ENCODE data around the gene DOCK1.
"Not testable (repeated sequence)": the region's sequence is repeated elsewhere in the genome, so short reads cannot be mapped to it uniquely, and the experiment has no call there.

DOCK1 gene

GRCh38 chr10:126926568-126926967 lies 21.3 kb downstream of the DOCK1 start:
- no peak for DNase-seq

GRCh38 chr10:126927799-126928198 lies 22.6 kb downstream of the DOCK1 start:
- no peak for DNase-seq

- DNase-seq: no peak
Observed at GRCh38 chr10:126928274-126928673, 23.0 kb downstream of the DOCK1 start.

- DNase-seq: no peak
Observed at GRCh38 chr10:126929391-126929790, 24.2 kb downstream of the DOCK1 start.

GRCh38 chr10:126930131-126930882 lies 25.1 kb downstream of the DOCK1 start:
- DNase-seq: no peak

GRCh38 chr10:126930883-126931503 lies 25.8 kb downstream of the DOCK1 start:
- no peak for DNase-seq

- DNase-seq: no peak
Observed at GRCh38 chr10:126931544-126931943, 26.3 kb downstream of the DOCK1 start.

GRCh38 chr10:126932516-126932915 lies 27.3 kb downstream of the DOCK1 start:
- DNase-seq: no peak

GRCh38 chr10:126933116-126933515 lies 27.9 kb downstream of the DOCK1 start:
- no peak for DNase-seq

- DNase-seq: no peak
Observed at GRCh38 chr10:126935263-126935946, 30.2 kb downstream of the DOCK1 start.

GRCh38 chr10:126937026-126937425 lies 31.8 kb downstream of the DOCK1 start:
- DNase-seq: no peak

- not testable (repeated sequence) for DNase-seq
Observed at GRCh38 chr10:126938121-126938520, 32.9 kb downstream of the DOCK1 start.

GRCh38 chr10:126939706-126940105 lies 34.5 kb downstream of the DOCK1 start:
- DNase-seq: no peak

- no peak for DNase-seq
Observed at GRCh38 chr10:126940670-126941310, 35.6 kb downstream of the DOCK1 start.

GRCh38 chr10:126944191-126944590 lies 39.0 kb downstream of the DOCK1 start:
- DNase-seq: no peak

GRCh38 chr10:126945351-126946030 lies 40.3 kb downstream of the DOCK1 start:
- no peak for DNase-seq

- no peak for DNase-seq
Observed at GRCh38 chr10:126946746-126947145, 41.5 kb downstream of the DOCK1 start.

- no peak for DNase-seq
Observed at GRCh38 chr10:126948355-126949160, 43.3 kb downstream of the DOCK1 start.

- no peak for DNase-seq
Observed at GRCh38 chr10:126949161-126949503, 43.9 kb downstream of the DOCK1 start.

- no peak for DNase-seq
Observed at GRCh38 chr10:126950401-126951105, 45.3 kb downstream of the DOCK1 start.

GRCh38 chr10:126953886-126954285 lies 48.7 kb downstream of the DOCK1 start:
- DNase-seq: no peak

- no peak for DNase-seq
Observed at GRCh38 chr10:126955396-126955795, 50.2 kb downstream of the DOCK1 start.

Measured in NCI-H2107 (cell line).